ENCODE measurements around the gene CYB561D2. TPM values are rescaled to one million over a fixed set of nuclear protein-coding genes. Genes with fewer than 3 reads are reported as not detected.

The CYB561D2 gene
- total RNA-seq, 1 experiment from 2014 or later, result 19.3 TPM

DNA sequence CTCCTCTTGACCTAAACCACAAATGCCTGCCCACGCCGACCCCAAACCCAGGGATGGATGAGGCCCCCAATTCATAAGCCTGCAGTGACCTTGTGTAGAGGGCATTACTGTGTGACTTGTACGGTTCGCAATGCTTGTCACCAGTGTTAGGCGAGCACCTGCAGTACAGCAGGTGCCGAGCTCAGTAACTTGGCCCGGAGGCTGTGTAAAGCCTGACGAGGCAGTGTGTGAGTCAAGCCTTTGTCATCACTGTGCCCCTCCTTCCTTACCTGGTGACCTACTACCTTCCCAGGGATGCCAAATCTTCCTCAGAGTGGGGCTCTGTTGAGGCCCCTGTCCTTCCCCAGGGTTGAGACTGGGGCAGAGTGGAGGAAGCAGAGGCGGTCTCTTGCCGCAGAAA is 45.8 kb downstream of the CYB561D2 start:
- CTCF ChIA-PET, result interaction anchor here (0.7 kb wide), 1 partner anchor 136 kb away, joined by 4 read pairs; no protein-coding TSS in a partner anchor
- Histone ChIP-seq H3K27me3 (ENCODE audit: insufficient read depth, low read depth) (no peaks in the 10 kb centered on the region), H3K4me3 (no peak overlapping the region), H4K20me1 (ENCODE audit: insufficient read depth) (no peaks in the 10 kb centered on the region), H3K36me3 (ENCODE audit: low read depth) (no peaks in the 10 kb centered on the region), H3K27ac (no peak overlapping the region), H3K4me1 (replicated peaks; ENCODE audit: insufficient read depth) (peaks cover 25% of the 10 kb centered on the region), H3K9me3 (ENCODE audit: insufficient read depth, low read depth) (no peaks in the 10 kb centered on the region), H2AFZ (no peak overlapping the region), H3F3A (ENCODE audit: insufficient read depth, low read depth) (peaks cover 4% of the 10 kb centered on the region; the same call in 1 of the 2 replicates), H3K9me2 (ENCODE audit: insufficient read depth) (no peaks in the 10 kb centered on the region), H3K79me2 (ENCODE audit: low read depth) (no peaks in the 10 kb centered on the region), H3K4me2 (peak overlapping the region; percentile 21)
- DNase-seq, result peak; percentile 69 to 85
- POLR2A ChIA-PET (ENCODE audit: unreplicated experiment), result no interaction called here
- BruUV-seq (replicated peaks), result no TSS peak
- no peak for TF ChIP-seq EZH2 (IDR thresholded peaks at IDR 0.05; ENCODE audit: low read depth)
- TF ChIP-seq, protein P1, sequence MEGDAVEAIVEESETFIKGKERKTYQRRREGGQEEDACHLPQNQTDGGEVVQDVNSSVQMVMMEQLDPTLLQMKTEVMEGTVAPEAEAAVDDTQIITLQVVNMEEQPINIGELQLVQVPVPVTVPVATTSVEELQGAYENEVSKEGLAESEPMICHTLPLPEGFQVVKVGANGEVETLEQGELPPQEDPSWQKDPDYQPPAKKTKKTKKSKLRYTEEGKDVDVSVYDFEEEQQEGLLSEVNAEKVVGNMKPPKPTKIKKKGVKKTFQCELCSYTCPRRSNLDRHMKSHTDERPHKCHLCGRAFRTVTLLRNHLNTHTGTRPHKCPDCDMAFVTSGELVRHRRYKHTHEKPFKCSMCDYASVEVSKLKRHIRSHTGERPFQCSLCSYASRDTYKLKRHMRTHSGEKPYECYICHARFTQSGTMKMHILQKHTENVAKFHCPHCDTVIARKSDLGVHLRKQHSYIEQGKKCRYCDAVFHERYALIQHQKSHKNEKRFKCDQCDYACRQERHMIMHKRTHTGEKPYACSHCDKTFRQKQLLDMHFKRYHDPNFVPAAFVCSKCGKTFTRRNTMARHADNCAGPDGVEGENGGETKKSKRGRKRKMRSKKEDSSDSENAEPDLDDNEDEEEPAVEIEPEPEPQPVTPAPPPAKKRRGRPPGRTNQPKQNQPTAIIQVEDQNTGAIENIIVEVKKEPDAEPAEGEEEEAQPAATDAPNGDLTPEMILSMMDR (conservative IDR thresholded peaks at IDR 0.05), result no peak
- intact Hi-C loops (cut with micrococcal nuclease; ENCODE audit: unreplicated experiment), result no loop called here

GRCh38 chr3:50401978-50402595 is 51.4 kb downstream of the CYB561D2 start:
- Histone ChIP-seq H3F3A (ENCODE audit: insufficient read depth, low read depth) (peaks cover 4% of the 10 kb centered on the region; the same call in 1 of the 2 replicates), H3K27ac (no peak overlapping the region), H3K4me2 (peak overlapping the region; percentile 31; the same call in 1 of the 2 replicates), H3K27me3 (ENCODE audit: insufficient read depth, low read depth) (no peaks in the 10 kb centered on the region), H3K9me2 (ENCODE audit: insufficient read depth) (no peaks in the 10 kb centered on the region), H3K79me2 (ENCODE audit: low read depth) (no peaks in the 10 kb centered on the region), H4K20me1 (ENCODE audit: insufficient read depth) (no peaks in the 10 kb centered on the region), H3K36me3 (ENCODE audit: low read depth) (no peaks in the 10 kb centered on the region), H3K4me1 (replicated peaks; ENCODE audit: insufficient read depth) (peaks cover 13% of the 10 kb centered on the region), H3K4me3 (no peak overlapping the region), H2AFZ (no peak overlapping the region), H3K9me3 (ENCODE audit: insufficient read depth, low read depth) (no peaks in the 10 kb centered on the region)
- BruUV-seq (replicated peaks), result no TSS peak
- no peak for DNase-seq
- intact Hi-C loops (cut with micrococcal nuclease; ENCODE audit: unreplicated experiment), result no loop called here
- ChIA-PET POLR2A (ENCODE audit: unreplicated experiment) (no interaction called here), CTCF (no interaction called here)
- TF ChIP-seq, protein P1 (conservative IDR thresholded peaks at IDR 0.05), result no peak
- TF ChIP-seq EZH2 (IDR thresholded peaks at IDR 0.05; ENCODE audit: low read depth), result no peak

Other genes starting within 250 kb of the CYB561D2 start
- gene SEMA3F, start 195.5 kb upstream of the CYB561D2 start, total RNA-seq (2021), result 34.0 and 49.1 TPM in 2 replicates
- 0.48 TPM in 1 of 2 replicates, not detected in the other for gene GNAT1, start 159.3 kb upstream of the CYB561D2 start, total RNA-seq (2021)
- gene SLC38A3, start 145.6 kb upstream of the CYB561D2 start, total RNA-seq (2021), result 0.33 and 0.37 TPM in 2 replicates
- gene GNAI2, start 114.7 kb upstream of the CYB561D2 start, total RNA-seq (2021), result 156 and 201 TPM in 2 replicates
- gene SEMA3B, start 81.7 kb upstream of the CYB561D2 start, total RNA-seq (2021), result 52.4 and 92.6 TPM in 2 replicates
- 0.35 and 0.55 TPM in 2 replicates for gene LSMEM2, start 71.8 kb upstream of the CYB561D2 start, total RNA-seq (2021)
- 93.1 and 118 TPM in 2 replicates for gene IFRD2, start 58.4 kb upstream of the CYB561D2 start, total RNA-seq (2021)
- 10.2 and 12.2 TPM in 2 replicates for gene HYAL3, start 51.5 kb upstream of the CYB561D2 start, total RNA-seq (2021)
- 25.2 and 25.7 TPM in 2 replicates for gene NAA80, start 51.5 kb upstream of the CYB561D2 start, total RNA-seq (2021)
- gene HYAL1, start 47.3 kb upstream of the CYB561D2 start, total RNA-seq (2021), result 1.3 and 1.9 TPM in 2 replicates
- 29.6 and 41.6 TPM in 2 replicates for gene HYAL2, start 28.1 kb upstream of the CYB561D2 start, total RNA-seq (2021)
- gene TUSC2, start 22.6 kb upstream of the CYB561D2 start, total RNA-seq (2021), result 24.7 and 28.5 TPM in 2 replicates
- 15.9 and 17.7 TPM in 2 replicates for gene RASSF1, start 10.0 kb upstream of the CYB561D2 start, total RNA-seq (2021)
- 4.4 and 8.7 TPM in 2 replicates for gene ZMYND10, start 5.1 kb upstream of the CYB561D2 start, total RNA-seq (2021)
- 24.1 and 25.4 TPM in 2 replicates for gene NPRL2, start 87 bp upstream of the CYB561D2 start, total RNA-seq (2021)
- 35.2 and 43.5 TPM in 2 replicates for gene TMEM115, start 8.7 kb downstream of the CYB561D2 start, total RNA-seq (2021)
- gene CACNA2D2, start 152.8 kb downstream of the CYB561D2 start, total RNA-seq (2021), result not detected in 2 replicates
- gene C3orf18, start 216.9 kb downstream of the CYB561D2 start, total RNA-seq (2021), result 7.4 and 7.5 TPM in 2 replicates
- gene HEMK1, start 218.7 kb downstream of the CYB561D2 start, total RNA-seq (2021), result 20.6 and 24.2 TPM in 2 replicates

All from PC-9 (cell line).